Stomach smooth muscle (tissue), 2 donors: ENCODE measurements around the gene MS4A18.
"Not testable (repeated sequence)": the region's sequence is repeated elsewhere in the genome, so short reads cannot be mapped to it uniquely, and the experiment has no call there.

Source experiments
- H3K27ac ChIP-seq: one replicate; pipeline ENCODE4 v1.7.0; 2013; ENCODE audit warnings: mild to moderate bottlenecking, low read length, inconsistent platforms
- H3K27me3 ChIP-seq, 2 donors: one replicate each; pipeline ENCODE4 v1.7.0; 2013; ENCODE audit warnings: low read length in 2 of 2; ENCODE audit not compliant: insufficient read depth in 2 of 2, control insufficient read depth in 1 of 2
- H3K36me3 ChIP-seq, 2 donors: one replicate each; pipeline ENCODE4 v1.7.0; 2013; ENCODE audit warnings: low read length in 2 of 2; ENCODE audit not compliant: control insufficient read depth in 2 of 2, insufficient read depth in 2 of 2
- H3K4me1 ChIP-seq: one replicate; pipeline ENCODE4 v1.7.0; 2013; ENCODE audit warnings: low read length; ENCODE audit not compliant: control insufficient read depth, insufficient read depth
- H3K4me3 ChIP-seq, 2 donors: one replicate each; pipeline ENCODE4 v1.7.0; 2013; ENCODE audit warnings: low read length in 2 of 2
- H3K9ac ChIP-seq, 2 donors: one replicate each; pipeline ENCODE4 v1.7.0; 2013; ENCODE audit warnings: low read length in 2 of 2, mild to moderate bottlenecking in 1 of 2
- H3K9me3 ChIP-seq, 2 donors: one replicate each; pipeline ENCODE4 v1.7.0; 2013; ENCODE audit warnings: low read length in 2 of 2; ENCODE audit not compliant: control insufficient read depth in 2 of 2
- donor health status: healthy.
- donor health status: Pancreatic carcinoma.

Gene MS4A18

GRCh38 chr11:60754887-60755286 lies 30.4 kb downstream of the MS4A18 start:
- peaks cover 0 to 6% of the 10 kb centered on the region in 2 donors for H3K9me3 ChIP-seq

GRCh38 chr11:60756307-60757032 lies 31.9 kb downstream of the MS4A18 start, which contains the start of gene MS4A15:
Gene MS4A15, plus strand, starts transcription at chr11:60756867. Its CDS starts 6,867 bp downstream, at chr11:60763734.
- Histone ChIP-seq H3K4me3 (no peak within 1 kb of the TSS), H3K36me3 (no peaks in the 10 kb centered on the region), H3K4me1 (no peaks in the 10 kb centered on the region), H3K27me3 (peaks cover 3 to 10% of the 10 kb centered on the region in 2 donors), H3K9me3 (peaks cover 0 to 6% of the 10 kb centered on the region in 2 donors), H3K27ac (no peak within 1 kb of the TSS), H3K9ac (no peak within 1 kb of the TSS)

More at GRCh38 chr11:60754887-60755286, 30.4 kb downstream of the MS4A18 start:
- Histone ChIP-seq H3K27me3 (peaks cover 9 to 10% of the 10 kb centered on the region in 2 donors), H3K4me1 (no peaks in the 10 kb centered on the region), H3K4me3 (no peak overlapping the region), H3K27ac (no peak overlapping the region), H3K36me3 (no peaks in the 10 kb centered on the region), H3K9ac (no peak overlapping the region)

GRCh38 chr11:60757231-60757800 lies 32.8 kb downstream of the MS4A18 start:
- Histone ChIP-seq H3K27ac (no peak overlapping the region), H3K27me3 (peaks cover 3 to 9% of the 10 kb centered on the region in 2 donors), H3K9ac (no peak overlapping the region), H3K36me3 (no peaks in the 10 kb centered on the region), H3K4me3 (no peak overlapping the region), H3K4me1 (no peaks in the 10 kb centered on the region), H3K9me3 (peaks cover 0 to 6% of the 10 kb centered on the region in 2 donors)

GRCh38 chr11:60758671-60759070 lies 34.2 kb downstream of the MS4A18 start:
- H3K27me3 ChIP-seq, H3K4me1 ChIP-seq, H3K9ac ChIP-seq, H3K4me3 ChIP-seq, H3K36me3 ChIP-seq, H3K9me3 ChIP-seq, H3K27ac ChIP-seq: not testable (repeated sequence)

DNA sequence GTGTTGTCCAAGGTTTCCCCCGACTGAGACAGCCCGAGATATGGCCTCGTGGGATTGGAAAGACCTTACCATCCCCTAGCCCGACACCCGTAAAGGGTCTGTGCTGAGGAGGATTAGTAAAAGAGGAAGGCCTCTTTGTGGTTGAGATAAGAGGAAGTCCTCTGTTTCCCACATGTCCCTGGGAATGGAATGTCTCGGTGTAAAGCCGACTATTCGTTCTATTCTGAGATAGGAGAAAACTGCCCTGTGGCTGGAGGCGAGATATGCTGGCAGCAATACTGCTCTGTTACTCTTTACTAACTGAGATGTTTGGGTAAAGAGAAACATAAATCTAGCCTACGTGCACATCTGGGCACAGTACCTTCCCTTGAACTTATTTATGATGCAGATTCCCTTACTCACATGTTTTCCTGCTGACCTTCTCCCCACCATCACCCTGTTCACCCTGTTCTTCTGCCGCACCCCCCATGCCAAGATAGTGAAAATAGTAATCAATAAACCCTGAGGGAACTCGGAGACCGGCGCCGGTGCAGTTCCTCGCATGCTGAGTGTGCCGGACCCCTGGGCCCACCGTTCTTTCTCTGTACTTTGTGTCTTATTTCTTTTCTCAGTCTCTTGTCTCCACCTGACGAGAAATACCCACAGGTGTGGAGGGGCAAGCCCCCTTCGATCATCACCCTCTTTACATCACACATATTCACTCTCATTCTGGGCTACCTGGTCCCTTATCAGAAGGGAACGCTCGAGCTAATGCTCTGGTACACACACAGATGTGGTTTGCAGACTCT lies 35.1 kb downstream of the MS4A18 start:
- H3K4me1 ChIP-seq, H3K9ac ChIP-seq, H3K27ac ChIP-seq, H3K4me3 ChIP-seq, H3K36me3 ChIP-seq, H3K9me3 ChIP-seq: not testable (repeated sequence)
- H3K27me3 ChIP-seq = peaks cover 6 to 11% of the 10 kb centered on the region in 2 donors

DNA sequence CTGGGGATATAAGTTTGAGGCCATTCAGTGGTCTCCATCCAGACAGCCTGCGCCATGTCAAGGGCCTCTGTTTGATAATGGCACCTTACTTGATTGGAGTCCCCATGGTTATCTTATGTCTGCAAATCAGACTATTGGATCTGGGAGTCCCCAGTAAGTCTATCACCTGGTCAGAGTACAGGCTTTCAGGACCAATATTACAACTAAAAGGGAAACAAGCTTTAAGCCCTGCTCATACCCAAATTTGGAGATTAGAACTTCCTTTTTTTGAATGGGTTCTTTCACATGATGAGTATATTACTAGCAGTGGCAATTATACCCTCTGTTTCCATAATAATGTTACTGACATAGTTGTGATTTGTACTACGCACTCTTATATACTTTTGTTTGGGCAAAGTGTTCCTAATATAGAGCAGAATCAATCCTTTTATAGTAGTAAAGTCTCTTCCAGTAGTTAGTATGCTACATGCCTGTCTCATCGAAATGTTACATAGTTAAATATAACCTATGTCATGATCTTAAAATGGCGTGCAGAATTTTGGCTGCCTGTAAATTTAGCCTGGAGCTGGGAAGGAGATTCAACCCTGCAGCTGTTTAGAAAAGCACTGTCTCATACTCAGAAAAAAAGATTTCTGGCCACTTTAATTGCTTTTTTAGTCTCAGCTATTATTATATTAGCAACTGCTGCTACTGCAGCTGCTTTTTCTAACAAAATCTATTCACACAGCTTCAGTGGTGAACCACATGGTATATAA lies 37.1 kb downstream of the MS4A18 start:
- peaks cover 10 to 14% of the 10 kb centered on the region in 2 donors for H3K27me3 ChIP-seq
- no peaks in the 10 kb centered on the region for H3K4me1 ChIP-seq
- no peak overlapping the region for H3K27ac ChIP-seq
- H3K4me3 ChIP-seq = no peak overlapping the region
- no peak overlapping the region for H3K9ac ChIP-seq
- H3K36me3 ChIP-seq = no peaks in the 10 kb centered on the region
- peaks cover 0 to 3% of the 10 kb centered on the region in 2 donors for H3K9me3 ChIP-seq

DNA sequence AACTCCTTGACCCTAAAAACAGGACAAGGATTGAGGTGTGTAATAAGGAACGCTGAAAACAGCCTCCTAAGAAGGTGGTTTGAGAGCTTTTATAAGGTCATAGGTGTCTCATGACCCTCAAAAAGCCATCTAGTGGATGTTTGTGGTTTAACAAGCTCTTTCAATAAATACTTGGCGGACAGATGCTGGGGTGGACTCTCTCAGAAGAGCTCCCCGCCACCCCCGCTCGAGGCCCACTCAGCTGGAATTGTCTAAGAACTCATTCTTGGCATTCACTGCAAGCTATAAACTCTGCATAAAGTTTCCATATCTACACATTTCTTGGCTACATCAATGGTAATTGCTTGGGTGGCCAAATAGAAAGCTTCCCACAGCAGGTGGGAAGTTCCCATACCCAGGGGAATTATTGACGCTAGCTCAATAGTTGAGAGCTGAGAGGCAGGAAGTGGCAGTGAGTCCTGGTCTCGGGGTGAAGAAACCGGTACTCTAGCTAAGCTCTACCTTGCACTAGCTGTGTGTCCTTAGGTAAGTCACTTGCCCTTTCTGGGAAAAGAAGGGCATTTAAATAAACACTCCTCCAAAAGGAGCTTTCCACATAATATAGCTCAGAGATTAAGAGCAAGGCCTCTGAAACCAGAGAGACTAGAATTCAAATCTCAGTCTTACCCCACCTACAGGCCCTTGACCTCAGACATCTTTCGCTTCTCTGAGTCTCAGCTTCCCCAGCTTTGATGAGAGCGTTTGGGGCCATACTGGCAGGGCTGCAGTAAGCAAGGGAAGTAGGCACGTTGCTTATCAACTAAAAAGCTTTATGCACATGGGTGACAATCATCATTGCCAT lies 38.6 kb downstream of the MS4A18 start:
- Histone ChIP-seq H3K27ac (no peak overlapping the region), H3K4me1 (no peaks in the 10 kb centered on the region), H3K36me3 (no peaks in the 10 kb centered on the region), H3K27me3 (peaks cover 16 to 17% of the 10 kb centered on the region in 2 donors), H3K4me3 (no peak overlapping the region), H3K9me3 (no peaks in the 10 kb centered on the region), H3K9ac (no peak overlapping the region)

- H3K9me3 ChIP-seq = no peaks in the 10 kb centered on the region
- no peak overlapping the region for H3K9ac ChIP-seq
- H3K4me1 ChIP-seq = no peaks in the 10 kb centered on the region
- H3K27ac ChIP-seq = no peak overlapping the region
- H3K4me3 ChIP-seq = no peak overlapping the region
- no peaks in the 10 kb centered on the region for H3K36me3 ChIP-seq
- H3K27me3 ChIP-seq = peaks cover 16 to 19% of the 10 kb centered on the region in 2 donors
Measured at GRCh38 chr11:60763692-60764369, 39.3 kb downstream of the MS4A18 start.

DNA sequence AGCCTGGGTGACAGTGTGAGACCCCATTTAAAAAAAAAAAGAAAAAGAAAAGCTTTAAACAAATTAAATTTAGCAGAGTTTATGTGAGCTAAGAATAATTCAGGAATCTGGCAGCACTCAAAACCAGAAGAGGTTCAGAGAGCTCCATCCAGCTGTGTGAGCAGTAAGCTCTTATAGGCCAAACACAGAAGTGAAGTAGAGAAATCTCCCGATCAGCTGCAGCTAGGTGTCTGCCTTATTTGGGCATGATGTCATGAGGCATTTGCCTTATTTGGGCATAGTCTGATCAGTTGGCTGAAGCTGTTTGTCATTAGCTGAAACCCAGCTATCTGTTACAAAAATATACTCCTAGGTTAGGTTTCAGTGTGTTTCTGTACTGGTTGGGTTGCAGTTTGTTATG lies 40.4 kb downstream of the MS4A18 start:
- Histone ChIP-seq H3K4me1 (no peaks in the 10 kb centered on the region), H3K4me3 (no peak overlapping the region), H3K9ac (no peak overlapping the region), H3K27me3 (peaks cover 16 to 21% of the 10 kb centered on the region in 2 donors), H3K9me3 (no peaks in the 10 kb centered on the region), H3K27ac (no peak overlapping the region), H3K36me3 (no peaks in the 10 kb centered on the region)
